Kidney (tissue), 14 donors: ENCODE results near the gene GFI1B. TPM values are rescaled to one million over a fixed set of nuclear protein-coding genes. Genes with fewer than 3 reads are reported as not detected.

ENCODE experiments used
- DNase-seq, 5 donors: peaks; one replicate each; pipeline ENCODE4 v3.0.0-alpha.2; 2013 to 2020
- FAIRE-seq: peaks from 2 replicates; lab custom pipeline; 2012; peaks lifted over from hg19 to GRCh38; lab: Jason Lieb, UNC
- H3K27ac ChIP-seq, 2 donors: one replicate each; pipeline ENCODE4 v1.7.0; 2013; ENCODE audit warnings: low read depth in 2 of 2, low read length in 2 of 2, inconsistent platforms in 1 of 2
- H3K27me3 ChIP-seq: one replicate; pipeline ENCODE4 v1.7.1; 2013; ENCODE audit warnings: low read length, inconsistent platforms; ENCODE audit not compliant: control insufficient read depth, insufficient read depth
- H3K36me3 ChIP-seq, 3 donors: one replicate each; pipeline versions ENCODE4 v1.7.0 to v1.7.1; 2013; ENCODE audit warnings: low read length in 3 of 3, control low read depth in 1 of 3, inconsistent platforms in 1 of 3; ENCODE audit not compliant: insufficient read depth in 3 of 3, control insufficient read depth in 2 of 3
- H3K4me1 ChIP-seq, 3 donors: one replicate each; pipeline versions ENCODE4 v1.7.0 to v1.7.1; 2013; ENCODE audit warnings: low read length in 3 of 3, inconsistent platforms in 1 of 3, low read depth in 1 of 3; ENCODE audit not compliant: control insufficient read depth in 2 of 3, insufficient read depth in 2 of 3
- H3K4me3 ChIP-seq, 3 donors: one replicate each; pipeline versions ENCODE4 v1.7.0 to v1.8.1; 2013; ENCODE audit warnings: low read length in 3 of 3, control low read depth in 1 of 3, inconsistent platforms in 1 of 3
- H3K9ac ChIP-seq, 3 donors: one replicate each; pipeline versions ENCODE4 v1.7.0 to v1.7.1; 2013; ENCODE audit warnings: low read length in 3 of 3, control low read depth in 1 of 3, inconsistent platforms in 1 of 3
- H3K9me3 ChIP-seq, 3 donors: one replicate each; pipeline versions ENCODE4 v1.7.0 to v1.7.1; 2013; ENCODE audit warnings: low read length in 3 of 3, control low read depth in 1 of 3, inconsistent platforms in 1 of 3; ENCODE audit not compliant: control insufficient read depth in 2 of 3, insufficient read depth in 1 of 3
- intact Hi-C: fragments of 100-400 bp; cut with DNase I; formaldehyde crosslinking; loops from one replicate; pipeline ENCODE4 v1.11.1; 2022
- polyA plus RNA-seq: library from polyadenylated mRNA; stranded (reverse); fragments of 350-450 nt; fragmentation: Illumina TruSeq; extraction: RNeasy Lipid Tissue Mini Kit (QIAGEN cat#74804); gene quantifications from one replicate; pipeline ENCODE4 v1.2.3, GENCODE V29; 2014; ENCODE audit warnings: low read depth, low replicate concordance; ENCODE audit not compliant: insufficient read depth
- total RNA-seq: library from RNA; stranded (reverse); fragmentation: NEBNext Ultra II Directional; extraction: Animal tissue kit (Norgen Biotek cat#: 25700); gene quantifications from one replicate; pipeline ENCODE4 v1.2.1, GENCODE V29; 2021
- TF ChIP-seq, protein P1 (sequence below): IDR thresholded peaks from 3 replicates; pipeline ENCODE4 v1.5.1; 2012; ENCODE audit warnings: mild to moderate bottlenecking, moderate library complexity, borderline replicate concordance; ENCODE audit not compliant: insufficient read depth; ENCODE audit errors: extremely low read depth
- donor health status: control.
- donor health status: control.
- donor health status: control.
- donor health status: control.
- donor health status: control.
- donor health status: DM: yes; HTN: yes; CAD: no.
- donor health status: Normal renal cell carcinoma (clear cell type).

The GFI1B gene
- total and polyA plus RNA-seq, 2 donors from 2014 or later: 0.28 TPM; not detected in 1

- Histone ChIP-seq H3K9ac (no peak overlapping the region), H3K9me3 (no peaks in the 10 kb centered on the region), H3K4me3 (no peak overlapping the region), H3K27ac (no peak overlapping the region), H3K4me1 (no peaks in the 10 kb centered on the region), H3K36me3 (no peaks in the 10 kb centered on the region), H3K27me3 (peaks cover 4% of the 10 kb centered on the region)
- DNase-seq: no peak
- TF ChIP-seq, protein P1, sequence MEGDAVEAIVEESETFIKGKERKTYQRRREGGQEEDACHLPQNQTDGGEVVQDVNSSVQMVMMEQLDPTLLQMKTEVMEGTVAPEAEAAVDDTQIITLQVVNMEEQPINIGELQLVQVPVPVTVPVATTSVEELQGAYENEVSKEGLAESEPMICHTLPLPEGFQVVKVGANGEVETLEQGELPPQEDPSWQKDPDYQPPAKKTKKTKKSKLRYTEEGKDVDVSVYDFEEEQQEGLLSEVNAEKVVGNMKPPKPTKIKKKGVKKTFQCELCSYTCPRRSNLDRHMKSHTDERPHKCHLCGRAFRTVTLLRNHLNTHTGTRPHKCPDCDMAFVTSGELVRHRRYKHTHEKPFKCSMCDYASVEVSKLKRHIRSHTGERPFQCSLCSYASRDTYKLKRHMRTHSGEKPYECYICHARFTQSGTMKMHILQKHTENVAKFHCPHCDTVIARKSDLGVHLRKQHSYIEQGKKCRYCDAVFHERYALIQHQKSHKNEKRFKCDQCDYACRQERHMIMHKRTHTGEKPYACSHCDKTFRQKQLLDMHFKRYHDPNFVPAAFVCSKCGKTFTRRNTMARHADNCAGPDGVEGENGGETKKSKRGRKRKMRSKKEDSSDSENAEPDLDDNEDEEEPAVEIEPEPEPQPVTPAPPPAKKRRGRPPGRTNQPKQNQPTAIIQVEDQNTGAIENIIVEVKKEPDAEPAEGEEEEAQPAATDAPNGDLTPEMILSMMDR: no peak
- intact Hi-C loops: no loop called here
- FAIRE-seq: no peak
Observed at GRCh38 chr9:132984202-132985070, 5.9 kb downstream of the GFI1B start.

DNA sequence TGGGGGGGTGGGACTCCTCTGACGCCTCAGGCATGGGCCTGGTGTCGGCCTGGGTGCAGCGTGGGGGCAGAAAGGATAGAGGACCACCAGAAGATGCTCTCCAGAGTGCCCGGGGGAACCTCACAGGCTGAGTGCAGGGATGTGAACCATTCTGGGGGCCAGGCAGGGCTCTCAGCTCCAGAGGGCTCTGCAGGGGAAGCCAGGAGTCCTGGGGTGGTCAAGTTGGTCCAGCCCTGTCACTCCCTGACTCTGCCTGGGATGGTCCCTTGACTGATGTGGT is 6.5 kb downstream of the GFI1B start:
- no peaks in the 10 kb centered on the region for H3K4me1 ChIP-seq
- FAIRE-seq (no peak), DNase-seq (no peak)
- no peak overlapping the region for H3K9ac ChIP-seq
- intact Hi-C loops: no loop called here
- TF ChIP-seq, protein P1: no peak
- H3K27ac ChIP-seq: no peak overlapping the region
- no peaks in the 10 kb centered on the region for H3K9me3 ChIP-seq
- no peak overlapping the region for H3K4me3 ChIP-seq
- no peaks in the 10 kb centered on the region for H3K27me3 ChIP-seq
- H3K36me3 ChIP-seq: no peaks in the 10 kb centered on the region

- Histone ChIP-seq H3K36me3 (no peaks in the 10 kb centered on the region), H3K9ac (no peak overlapping the region), H3K9me3 (no peaks in the 10 kb centered on the region), H3K27ac (no peak overlapping the region), H3K4me1 (no peaks in the 10 kb centered on the region), H3K4me3 (no peak overlapping the region), H3K27me3 (no peaks in the 10 kb centered on the region)
- intact Hi-C loops: no loop called here
- TF ChIP-seq, protein P1: no peak
- FAIRE-seq: no peak
- DNase-seq: no peak
Observed at GRCh38 chr9:132985489-132985888, 7.0 kb downstream of the GFI1B start.
